GM21390 (cell line): ENCODE results near the gene DSP.

Experiments
- ATAC-seq: cut with Tn5 transposase; IDR thresholded peaks from one replicate; pipeline ENCODE4 v1.9.1; 2021; ENCODE audit not compliant: unreplicated experiment

DSP gene

DNA sequence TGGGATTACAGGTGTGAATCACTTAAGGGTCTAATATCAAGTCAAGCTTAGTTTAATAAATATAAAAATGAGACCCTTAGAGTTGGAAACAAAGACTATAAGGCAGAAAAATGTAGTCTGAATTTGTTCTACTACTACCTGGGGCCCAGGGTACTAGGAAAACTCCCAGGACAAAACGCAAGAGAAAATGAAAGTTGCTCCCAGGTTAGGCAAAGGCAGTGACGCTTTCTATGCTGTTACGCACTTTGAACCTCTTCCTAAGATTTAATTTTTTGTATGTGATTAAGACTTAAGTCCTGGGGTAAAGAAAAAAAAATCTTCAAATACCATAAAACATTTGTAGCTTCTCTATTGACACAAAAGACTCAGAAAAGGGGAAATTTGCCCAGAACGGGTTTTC is 17.3 kb downstream of the DSP start:
- ATAC-seq: no peak

- ATAC-seq: no peak
Observed at GRCh38 chr6:7559196-7559595, 17.7 kb downstream of the DSP start.

DNA sequence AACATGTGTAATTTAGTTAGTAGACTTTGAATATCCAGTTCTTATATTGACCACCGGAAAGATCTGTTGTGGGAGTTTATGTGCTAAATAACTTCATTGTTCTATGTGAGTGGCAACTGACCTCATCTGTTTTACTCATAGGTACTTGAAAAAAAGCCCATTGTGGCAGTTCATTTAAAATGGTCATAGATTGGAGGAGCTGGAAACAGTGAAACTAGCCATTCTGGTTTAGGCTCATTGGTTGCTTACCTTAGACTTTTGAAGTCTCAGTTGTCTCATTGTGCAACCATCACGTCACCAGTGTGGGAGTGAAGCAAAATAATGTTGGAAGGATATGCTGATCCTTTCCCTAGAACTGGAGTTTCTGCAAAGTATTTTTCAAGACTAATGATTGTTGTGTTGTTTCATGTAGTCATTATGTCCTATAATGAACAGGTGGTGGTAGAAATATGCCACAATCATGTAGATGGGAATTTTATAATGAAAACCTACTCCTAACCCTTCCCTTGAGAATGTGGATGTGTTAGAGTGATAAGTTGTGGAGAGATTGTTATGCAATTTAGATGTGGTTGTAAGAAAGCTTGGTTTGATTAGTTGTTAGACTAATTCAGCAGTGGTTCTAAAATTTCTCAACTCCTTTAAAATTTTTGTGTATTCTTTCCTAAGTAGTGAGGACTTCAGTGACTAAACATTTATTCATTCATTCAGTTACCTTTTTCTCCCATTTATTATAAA is 18.3 kb downstream of the DSP start:
- no peak for ATAC-seq

- ATAC-seq: no peak
Observed at GRCh38 chr6:7561153-7561964, 19.9 kb downstream of the DSP start.

DNA sequence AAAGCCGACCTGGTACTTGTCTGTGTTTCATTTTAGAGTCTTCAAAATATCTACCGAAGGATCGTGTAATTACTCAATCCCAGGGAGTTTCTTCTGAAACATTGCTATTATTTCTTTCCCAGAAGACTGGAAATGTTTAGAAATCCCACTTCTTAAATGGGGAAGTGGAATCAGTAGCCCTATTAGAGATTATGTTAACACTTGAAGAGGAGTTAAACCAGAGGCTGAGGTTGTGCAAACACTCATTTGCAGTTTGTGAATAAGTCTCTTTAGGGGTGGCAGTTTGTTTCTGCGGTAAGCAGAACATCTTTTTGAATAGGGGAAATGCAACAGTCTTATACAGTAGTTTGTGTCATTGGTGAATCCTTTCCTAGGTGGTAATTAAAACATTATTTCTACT is 21.3 kb downstream of the DSP start:
- ATAC-seq: no peak

GRCh38 chr6:7566107-7566506 is 24.6 kb downstream of the DSP start:
- ATAC-seq: no peak

- no peak for ATAC-seq
Observed at GRCh38 chr6:7566617-7567173, 25.2 kb downstream of the DSP start.

GRCh38 chr6:7568021-7568420 is 26.6 kb downstream of the DSP start:
- ATAC-seq: no peak

DNA sequence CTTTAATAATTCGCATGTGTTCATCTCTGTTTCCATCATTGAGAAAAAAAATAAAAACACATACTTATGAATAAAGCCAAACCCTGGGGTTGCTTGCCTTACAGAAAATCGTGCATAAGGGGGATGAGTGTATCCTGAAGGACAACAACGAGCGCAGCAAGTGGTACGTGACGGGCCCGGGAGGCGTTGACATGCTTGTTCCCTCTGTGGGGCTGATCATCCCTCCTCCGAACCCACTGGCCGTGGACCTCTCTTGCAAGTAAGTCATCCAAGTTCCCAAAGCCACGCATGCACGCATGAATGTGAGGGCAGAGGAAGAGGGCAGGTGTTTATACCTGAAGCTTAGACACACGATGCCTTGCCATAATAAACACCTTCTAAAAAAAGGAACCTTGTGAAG is 27.6 kb downstream of the DSP start:
- ATAC-seq: no peak

DNA sequence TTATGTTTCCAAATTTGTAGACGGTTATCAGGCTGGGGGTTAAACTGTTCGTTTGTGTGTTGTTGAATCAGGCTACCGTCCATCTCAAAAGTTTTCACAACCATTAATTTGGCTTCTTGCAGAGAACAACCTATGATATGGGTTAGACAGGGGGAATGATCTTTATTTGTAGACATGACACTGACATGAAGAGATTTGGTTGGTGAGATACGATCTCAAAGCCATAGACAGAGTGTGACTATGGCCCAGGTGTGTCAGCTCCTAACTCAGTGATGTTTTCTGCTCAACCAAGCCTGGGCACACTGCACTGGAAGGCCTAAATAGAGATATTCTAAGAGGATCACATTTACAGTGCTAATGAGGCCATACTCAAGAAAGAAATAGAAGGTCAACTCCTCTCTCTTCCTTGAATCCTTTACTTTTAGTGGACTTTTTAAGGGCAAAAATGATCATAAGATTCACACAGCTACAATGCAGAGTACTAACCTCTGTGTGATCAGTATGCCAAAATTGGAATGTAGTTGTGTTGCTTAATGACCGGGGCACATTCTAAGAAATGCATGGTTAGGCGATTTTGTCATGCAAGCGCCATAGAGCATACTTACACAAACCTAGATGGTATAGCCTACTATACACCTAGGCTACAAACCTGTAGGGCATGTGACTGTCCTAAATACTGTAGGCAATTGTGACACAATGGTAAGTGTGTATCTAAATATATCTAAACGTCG is 30.9 kb downstream of the DSP start:
- no peak for ATAC-seq

DNA sequence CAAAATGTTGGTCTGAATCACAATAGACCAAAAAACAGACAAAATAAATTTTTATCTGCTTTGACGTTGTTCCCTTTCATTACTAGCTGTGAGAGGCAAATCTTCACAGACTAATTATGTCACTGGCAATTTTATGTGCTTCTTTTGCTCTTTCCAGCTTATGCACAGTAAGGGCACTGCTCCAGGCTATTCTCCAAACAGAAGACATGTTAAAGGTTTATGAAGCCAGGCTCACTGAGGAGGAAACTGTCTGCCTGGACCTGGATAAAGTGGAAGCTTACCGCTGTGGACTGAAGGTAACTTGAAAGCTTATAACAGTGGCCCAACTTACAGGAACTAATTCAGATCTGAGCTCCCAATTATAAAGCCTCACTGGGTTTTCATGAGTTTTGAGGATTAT is 33.0 kb downstream of the DSP start:
- no peak for ATAC-seq

- no peak for ATAC-seq
Observed at GRCh38 chr6:7578516-7578915, 37.0 kb downstream of the DSP start.

GRCh38 chr6:7578931-7579330 is 37.5 kb downstream of the DSP start:
- ATAC-seq: no peak

GRCh38 chr6:7579851-7580250 is 38.4 kb downstream of the DSP start:
- ATAC-seq: no peak

DNA sequence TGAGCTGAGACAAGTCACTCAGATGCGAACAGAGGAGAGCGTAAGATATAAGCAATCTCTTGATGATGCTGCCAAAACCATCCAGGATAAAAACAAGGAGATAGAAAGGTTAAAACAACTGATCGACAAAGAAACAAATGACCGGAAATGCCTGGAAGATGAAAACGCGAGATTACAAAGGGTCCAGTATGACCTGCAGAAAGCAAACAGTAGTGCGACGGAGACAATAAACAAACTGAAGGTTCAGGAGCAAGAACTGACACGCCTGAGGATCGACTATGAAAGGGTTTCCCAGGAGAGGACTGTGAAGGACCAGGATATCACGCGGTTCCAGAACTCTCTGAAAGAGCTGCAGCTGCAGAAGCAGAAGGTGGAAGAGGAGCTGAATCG is 39.1 kb downstream of the DSP start:
- ATAC-seq: no peak

DNA sequence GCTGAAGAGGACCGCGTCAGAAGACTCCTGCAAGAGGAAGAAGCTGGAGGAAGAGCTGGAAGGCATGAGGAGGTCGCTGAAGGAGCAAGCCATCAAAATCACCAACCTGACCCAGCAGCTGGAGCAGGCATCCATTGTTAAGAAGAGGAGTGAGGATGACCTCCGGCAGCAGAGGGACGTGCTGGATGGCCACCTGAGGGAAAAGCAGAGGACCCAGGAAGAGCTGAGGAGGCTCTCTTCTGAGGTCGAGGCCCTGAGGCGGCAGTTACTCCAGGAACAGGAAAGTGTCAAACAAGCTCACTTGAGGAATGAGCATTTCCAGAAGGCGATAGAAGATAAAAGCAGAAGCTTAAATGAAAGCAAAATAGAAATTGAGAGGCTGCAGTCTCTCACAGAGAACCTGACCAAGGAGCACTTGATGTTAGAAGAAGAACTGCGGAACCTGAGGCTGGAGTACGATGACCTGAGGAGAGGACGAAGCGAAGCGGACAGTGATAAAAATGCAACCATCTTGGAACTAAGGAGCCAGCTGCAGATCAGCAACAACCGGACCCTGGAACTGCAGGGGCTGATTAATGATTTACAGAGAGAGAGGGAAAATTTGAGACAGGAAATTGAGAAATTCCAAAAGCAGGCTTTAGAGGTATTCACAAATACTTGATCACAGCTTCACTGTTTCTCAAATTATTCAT is 39.6 kb downstream of the DSP start:
- no peak for ATAC-seq

DNA sequence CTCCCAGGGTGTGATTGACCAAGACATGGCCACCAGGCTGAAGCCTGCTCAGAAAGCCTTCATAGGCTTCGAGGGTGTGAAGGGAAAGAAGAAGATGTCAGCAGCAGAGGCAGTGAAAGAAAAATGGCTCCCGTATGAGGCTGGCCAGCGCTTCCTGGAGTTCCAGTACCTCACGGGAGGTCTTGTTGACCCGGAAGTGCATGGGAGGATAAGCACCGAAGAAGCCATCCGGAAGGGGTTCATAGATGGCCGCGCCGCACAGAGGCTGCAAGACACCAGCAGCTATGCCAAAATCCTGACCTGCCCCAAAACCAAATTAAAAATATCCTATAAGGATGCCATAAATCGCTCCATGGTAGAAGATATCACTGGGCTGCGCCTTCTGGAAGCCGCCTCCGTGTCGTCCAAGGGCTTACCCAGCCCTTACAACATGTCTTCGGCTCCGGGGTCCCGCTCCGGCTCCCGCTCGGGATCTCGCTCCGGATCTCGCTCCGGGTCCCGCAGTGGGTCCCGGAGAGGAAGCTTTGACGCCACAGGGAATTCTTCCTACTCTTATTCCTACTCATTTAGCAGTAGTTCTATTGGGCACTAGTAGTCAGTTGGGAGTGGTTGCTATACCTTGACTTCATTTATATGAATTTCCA is 43.9 kb downstream of the DSP start:
- ATAC-seq: no peak

DNA sequence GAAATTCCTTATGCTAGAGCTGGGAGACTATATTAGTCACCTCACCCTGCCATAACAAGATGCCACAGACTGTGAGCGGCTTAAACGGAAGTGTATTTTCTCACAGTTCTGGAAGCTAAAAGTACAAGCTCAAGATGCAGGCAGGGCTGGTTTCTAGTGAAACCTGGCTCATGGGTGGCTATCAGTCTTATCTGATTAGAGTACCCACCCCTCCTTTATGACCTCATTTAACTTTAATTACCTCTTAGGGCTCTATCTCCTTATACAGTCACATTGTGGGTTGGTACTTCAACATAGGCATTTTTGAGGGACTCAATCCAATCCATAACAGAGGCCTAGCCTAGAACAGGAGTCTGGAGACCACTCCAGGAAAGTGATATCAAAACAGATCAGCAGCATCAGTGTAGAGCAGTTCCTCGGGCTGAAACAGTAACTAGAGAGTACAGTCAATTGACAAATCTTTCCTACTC is 46.2 kb downstream of the DSP start:
- no peak for ATAC-seq

DNA sequence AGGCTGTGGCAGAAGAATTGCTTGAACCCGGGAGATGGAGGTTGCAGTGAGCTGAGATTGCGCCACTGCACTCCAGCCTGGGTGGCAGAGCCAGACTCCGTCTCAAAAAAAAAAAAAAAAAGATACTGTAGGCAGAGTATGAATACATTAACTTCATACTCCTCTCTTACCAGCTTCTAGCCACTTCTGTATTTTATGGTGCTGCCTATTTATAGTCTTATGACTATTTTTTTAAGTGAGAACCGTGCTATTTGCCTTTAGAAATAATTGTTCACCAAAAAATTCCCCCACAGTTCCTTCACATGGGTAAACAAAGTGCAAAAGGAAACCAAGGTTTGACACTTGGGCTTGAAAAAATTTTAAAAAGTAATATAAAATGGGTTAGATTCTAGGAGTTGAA is 47.0 kb downstream of the DSP start:
- ATAC-seq: no peak

GRCh38 chr6:7589221-7589620 is 47.8 kb downstream of the DSP start:
- ATAC-seq: no peak
